Muscle layer of colon (tissue), 2 donors: Measurements from ENCODE around the gene VWA2.

ENCODE experiments used
- H3K27ac ChIP-seq: one replicate; pipeline ENCODE4 v1.7.0; 2013; ENCODE audit warnings: low read depth, mild to moderate bottlenecking, low read length, moderate library complexity
- H3K27me3 ChIP-seq, 2 donors: one replicate each; pipeline ENCODE4 v1.7.0; 2013; ENCODE audit warnings: low read length in 2 of 2, mild to moderate bottlenecking in 2 of 2; ENCODE audit not compliant: insufficient read depth in 2 of 2, control insufficient read depth in 1 of 2
- H3K36me3 ChIP-seq: one replicate; pipeline ENCODE4 v1.7.0; 2013; ENCODE audit warnings: mild to moderate bottlenecking, low read length; ENCODE audit not compliant: insufficient read depth
- H3K4me1 ChIP-seq: one replicate; pipeline ENCODE4 v1.7.0; 2013; ENCODE audit warnings: mild to moderate bottlenecking, low read length; ENCODE audit not compliant: insufficient read depth
- H3K4me3 ChIP-seq, 2 donors: one replicate each; pipeline ENCODE4 v1.7.0; 2013; ENCODE audit warnings: low read length in 2 of 2, low read depth in 1 of 2, mild to moderate bottlenecking in 1 of 2, moderate library complexity in 1 of 2
- H3K9ac ChIP-seq: one replicate; pipeline ENCODE4 v1.7.0; 2013; ENCODE audit warnings: low read length
- H3K9me3 ChIP-seq: one replicate; pipeline ENCODE4 v1.7.0; 2013; ENCODE audit warnings: mild to moderate bottlenecking, low read length
- donor health status: abdominal sarcoma.
- donor health status: Adenocarcinoma of cecum.

VWA2 gene, protein sequence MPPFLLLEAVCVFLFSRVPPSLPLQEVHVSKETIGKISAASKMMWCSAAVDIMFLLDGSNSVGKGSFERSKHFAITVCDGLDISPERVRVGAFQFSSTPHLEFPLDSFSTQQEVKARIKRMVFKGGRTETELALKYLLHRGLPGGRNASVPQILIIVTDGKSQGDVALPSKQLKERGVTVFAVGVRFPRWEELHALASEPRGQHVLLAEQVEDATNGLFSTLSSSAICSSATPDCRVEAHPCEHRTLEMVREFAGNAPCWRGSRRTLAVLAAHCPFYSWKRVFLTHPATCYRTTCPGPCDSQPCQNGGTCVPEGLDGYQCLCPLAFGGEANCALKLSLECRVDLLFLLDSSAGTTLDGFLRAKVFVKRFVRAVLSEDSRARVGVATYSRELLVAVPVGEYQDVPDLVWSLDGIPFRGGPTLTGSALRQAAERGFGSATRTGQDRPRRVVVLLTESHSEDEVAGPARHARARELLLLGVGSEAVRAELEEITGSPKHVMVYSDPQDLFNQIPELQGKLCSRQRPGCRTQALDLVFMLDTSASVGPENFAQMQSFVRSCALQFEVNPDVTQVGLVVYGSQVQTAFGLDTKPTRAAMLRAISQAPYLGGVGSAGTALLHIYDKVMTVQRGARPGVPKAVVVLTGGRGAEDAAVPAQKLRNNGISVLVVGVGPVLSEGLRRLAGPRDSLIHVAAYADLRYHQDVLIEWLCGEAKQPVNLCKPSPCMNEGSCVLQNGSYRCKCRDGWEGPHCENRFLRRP

DNA sequence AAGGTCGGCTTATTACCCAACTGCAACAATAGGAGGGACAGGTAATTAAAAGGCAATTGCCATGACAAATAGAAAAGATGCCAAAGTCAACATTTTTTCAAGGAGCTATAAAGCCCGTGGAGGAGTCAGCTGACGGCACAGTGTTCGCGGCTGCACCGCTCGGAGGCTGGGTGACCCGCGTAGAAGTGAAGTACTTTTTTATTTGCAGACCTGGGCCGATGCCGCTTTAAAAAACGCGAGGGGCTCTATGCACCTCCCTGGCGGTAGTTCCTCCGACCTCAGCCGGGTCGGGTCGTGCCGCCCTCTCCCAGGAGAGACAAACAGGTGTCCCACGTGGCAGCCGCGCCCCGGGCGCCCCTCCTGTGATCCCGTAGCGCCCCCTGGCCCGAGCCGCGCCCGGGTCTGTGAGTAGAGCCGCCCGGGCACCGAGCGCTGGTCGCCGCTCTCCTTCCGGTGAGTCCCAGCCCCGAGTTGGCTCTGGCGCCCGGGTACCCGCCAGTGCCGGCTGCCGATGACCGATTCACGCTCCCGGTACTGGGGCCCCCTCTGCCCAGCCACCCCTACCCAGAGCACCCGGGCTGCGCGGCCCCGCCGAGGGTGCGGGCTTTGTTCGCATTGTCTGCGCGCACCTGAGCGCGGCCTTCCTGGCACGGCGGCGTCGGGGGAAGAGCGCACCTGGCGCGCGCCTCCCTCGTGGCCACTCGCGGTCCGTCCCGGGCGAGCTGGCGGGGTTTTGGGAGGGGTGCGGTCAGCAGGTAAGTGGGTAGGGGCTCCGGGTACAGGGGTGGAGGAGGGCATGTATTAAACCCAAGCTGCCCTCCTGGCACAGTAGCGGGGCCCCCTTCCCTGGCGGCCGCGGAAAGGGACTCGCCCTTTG lies at the start of gene VWA2:
Gene VWA2 (plus strand): TSS at position 138 of the 877 bp plus-strand sequence. CDS start 9,460 bp downstream, outside the sequence.
- Histone ChIP-seq H3K9ac (no peak within 1 kb of the TSS), H3K4me3 (peak within 1 kb of the TSS in 1 of 2 donors; percentile 14), H3K4me1 (peaks cover 6% of the 10 kb centered on the region), H3K27me3 (peaks cover 26 to 39% of the 10 kb centered on the region in 2 donors), H3K9me3 (no peaks in the 10 kb centered on the region), H3K27ac (no peak within 1 kb of the TSS), H3K36me3 (no peaks in the 10 kb centered on the region)

DNA sequence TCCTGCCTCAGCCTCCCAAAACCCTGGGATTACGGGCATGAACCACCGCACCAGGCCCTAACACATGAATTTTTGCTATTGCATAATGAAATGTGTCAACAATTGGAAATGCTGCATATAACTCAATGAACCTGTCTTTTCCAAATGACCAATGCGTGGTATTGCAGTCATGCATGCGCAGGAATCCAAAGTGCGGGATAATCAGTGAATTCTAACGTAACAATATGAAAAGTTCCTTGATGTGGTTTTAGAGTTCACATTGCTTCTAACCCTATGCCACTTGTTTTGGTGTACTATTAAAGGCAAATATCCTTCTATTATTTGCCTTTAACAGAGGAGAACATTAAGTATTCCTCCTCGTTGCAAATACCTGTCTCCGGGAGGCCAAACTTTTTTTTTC lies 49.4 kb upstream of the VWA2 start:
- Histone ChIP-seq H3K9ac (no peak overlapping the region), H3K4me1 (no peaks in the 10 kb centered on the region), H3K4me3 (no peak overlapping the region), H3K36me3 (no peaks in the 10 kb centered on the region), H3K9me3 (no peaks in the 10 kb centered on the region), H3K27me3 (no peaks in the 10 kb centered on the region), H3K27ac (no peak overlapping the region)

DNA sequence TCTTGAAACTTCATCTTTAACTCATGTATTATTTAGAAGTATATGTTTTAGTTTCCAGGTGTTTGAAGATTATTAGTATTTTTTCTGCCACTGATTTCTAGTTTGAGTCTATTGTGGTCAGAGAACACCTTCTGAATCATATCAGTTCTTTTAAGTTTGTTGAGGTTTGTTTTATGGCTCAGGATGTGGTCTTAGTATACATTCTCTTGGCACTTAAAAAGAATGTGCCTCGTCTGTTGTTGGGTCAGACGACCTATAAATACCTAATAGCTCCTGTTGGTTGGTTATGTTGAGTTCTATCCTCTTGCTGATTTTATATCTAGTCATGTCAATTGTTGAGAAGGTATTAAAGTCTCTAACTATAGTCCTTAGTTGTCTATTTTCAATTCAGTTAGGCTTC lies 44.0 kb upstream of the VWA2 start:
- no peak overlapping the region for H3K4me3 ChIP-seq
- H3K36me3 ChIP-seq = no peaks in the 10 kb centered on the region
- H3K9me3 ChIP-seq = no peaks in the 10 kb centered on the region
- H3K27me3 ChIP-seq = no peaks in the 10 kb centered on the region
- no peak overlapping the region for H3K9ac ChIP-seq
- no peaks in the 10 kb centered on the region for H3K4me1 ChIP-seq
- no peak overlapping the region for H3K27ac ChIP-seq

DNA sequence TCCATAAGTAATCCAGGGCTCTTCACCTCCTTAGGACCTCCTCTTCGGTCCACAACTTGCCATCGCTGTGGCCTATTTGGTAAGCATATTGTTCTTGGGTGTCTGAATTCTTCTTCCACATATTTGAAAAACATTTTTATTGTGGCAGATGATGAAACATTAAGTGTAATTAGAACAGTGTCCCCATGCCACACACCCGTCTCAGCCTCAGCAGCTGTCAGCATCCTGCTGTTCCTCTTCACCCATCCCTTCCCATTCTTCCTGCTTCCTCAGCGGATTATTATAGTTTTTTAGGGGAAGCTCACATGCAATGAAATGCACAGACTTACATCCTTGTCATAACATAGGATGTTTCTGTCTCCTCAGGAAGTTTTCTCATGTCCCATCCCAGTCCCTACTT lies 39.8 kb upstream of the VWA2 start:
- no peaks in the 10 kb centered on the region for H3K36me3 ChIP-seq
- H3K9me3 ChIP-seq = no peaks in the 10 kb centered on the region
- H3K4me1 ChIP-seq = no peaks in the 10 kb centered on the region
- H3K9ac ChIP-seq = no peak overlapping the region
- H3K27ac ChIP-seq = no peak overlapping the region
- H3K27me3 ChIP-seq = no peaks in the 10 kb centered on the region
- H3K4me3 ChIP-seq = no peak overlapping the region

DNA sequence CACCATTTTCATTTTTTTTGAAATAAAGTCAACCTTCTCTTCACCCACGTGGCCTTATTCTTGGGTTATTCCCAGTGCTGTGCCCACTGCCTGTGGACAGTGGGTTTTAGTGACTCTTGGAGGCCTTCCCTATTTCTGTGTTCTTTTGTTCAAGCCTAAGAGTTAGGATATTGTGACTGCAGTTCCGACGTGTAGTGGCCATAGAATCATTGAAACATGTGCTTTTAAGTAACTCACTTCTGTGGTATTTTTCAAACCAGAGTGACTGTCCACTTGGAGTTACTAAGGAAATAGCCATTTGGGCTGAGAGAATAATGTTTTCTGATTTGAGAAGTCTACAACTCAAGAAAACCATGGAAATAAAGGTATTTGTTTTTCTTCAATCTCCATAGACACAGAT lies 36.2 kb upstream of the VWA2 start:
- Histone ChIP-seq H3K4me1 (no peaks in the 10 kb centered on the region), H3K27me3 (no peaks in the 10 kb centered on the region), H3K27ac (no peak overlapping the region), H3K9me3 (no peaks in the 10 kb centered on the region), H3K9ac (no peak overlapping the region), H3K36me3 (no peaks in the 10 kb centered on the region), H3K4me3 (no peak overlapping the region)

GRCh38 chr10:114206902-114207301 lies 32.2 kb upstream of the VWA2 start:
- no peak overlapping the region for H3K9ac ChIP-seq
- H3K27me3 ChIP-seq = no peaks in the 10 kb centered on the region
- no peak overlapping the region for H3K27ac ChIP-seq
- no peaks in the 10 kb centered on the region for H3K9me3 ChIP-seq
- no peaks in the 10 kb centered on the region for H3K36me3 ChIP-seq
- no peaks in the 10 kb centered on the region for H3K4me1 ChIP-seq
- H3K4me3 ChIP-seq = no peak overlapping the region

GRCh38 chr10:114207349-114207748 lies 31.7 kb upstream of the VWA2 start:
- no peaks in the 10 kb centered on the region for H3K36me3 ChIP-seq
- no peak overlapping the region for H3K9ac ChIP-seq
- no peaks in the 10 kb centered on the region for H3K9me3 ChIP-seq
- H3K27ac ChIP-seq = no peak overlapping the region
- no peaks in the 10 kb centered on the region for H3K27me3 ChIP-seq
- H3K4me1 ChIP-seq = no peaks in the 10 kb centered on the region
- no peak overlapping the region for H3K4me3 ChIP-seq

GRCh38 chr10:114208351-114208750 lies 30.7 kb upstream of the VWA2 start:
- H3K27me3 ChIP-seq = no peaks in the 10 kb centered on the region
- H3K4me3 ChIP-seq = no peak overlapping the region
- no peak overlapping the region for H3K9ac ChIP-seq
- no peak overlapping the region for H3K27ac ChIP-seq
- H3K4me1 ChIP-seq = no peaks in the 10 kb centered on the region
- H3K36me3 ChIP-seq = no peaks in the 10 kb centered on the region
- H3K9me3 ChIP-seq = no peaks in the 10 kb centered on the region

DNA sequence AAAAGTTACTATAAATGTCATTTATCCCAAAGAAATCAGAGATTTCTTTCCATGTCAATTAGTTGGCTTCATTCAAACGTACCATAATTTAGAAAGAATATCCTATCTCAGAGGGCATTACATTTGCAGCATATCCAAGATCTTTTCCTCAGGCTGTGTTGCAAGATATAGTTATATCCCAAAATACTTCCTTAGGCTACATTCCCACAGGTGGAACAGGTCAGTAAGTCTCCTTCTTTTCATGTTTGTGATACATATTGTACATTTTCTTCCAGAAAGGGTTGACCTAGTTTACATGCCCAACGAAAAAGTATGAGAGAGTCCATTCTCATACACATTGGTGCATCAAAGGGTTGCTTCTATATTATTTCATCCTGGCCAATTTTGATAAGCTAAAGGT lies 26.9 kb upstream of the VWA2 start:
- Histone ChIP-seq H3K9ac (no peak overlapping the region), H3K4me1 (no peaks in the 10 kb centered on the region), H3K27ac (no peak overlapping the region), H3K36me3 (no peaks in the 10 kb centered on the region), H3K27me3 (no peaks in the 10 kb centered on the region), H3K4me3 (no peak overlapping the region), H3K9me3 (no peaks in the 10 kb centered on the region)

DNA sequence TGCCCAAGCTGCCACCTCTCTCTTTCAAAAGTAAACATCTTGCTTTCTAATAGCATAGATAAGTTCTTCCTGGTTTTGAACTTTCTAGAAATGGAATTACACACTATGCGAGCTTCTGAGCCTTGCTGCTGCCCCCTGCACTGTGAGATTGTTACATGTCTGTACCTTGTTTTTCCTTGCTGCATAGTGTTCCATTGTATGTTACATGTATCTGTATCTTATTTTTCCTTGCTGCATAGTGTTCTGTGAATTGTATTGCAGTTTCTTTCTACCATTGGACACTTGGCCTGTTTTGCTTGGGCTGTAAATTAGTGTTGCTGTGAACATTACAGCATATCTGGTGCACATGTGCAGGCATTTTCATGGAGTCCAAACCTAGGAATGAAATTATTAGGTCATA lies 24.0 kb upstream of the VWA2 start:
- Histone ChIP-seq H3K4me1 (no peaks in the 10 kb centered on the region), H3K4me3 (no peak overlapping the region), H3K27me3 (no peaks in the 10 kb centered on the region), H3K27ac (no peak overlapping the region), H3K36me3 (no peaks in the 10 kb centered on the region), H3K9ac (no peak overlapping the region), H3K9me3 (no peaks in the 10 kb centered on the region)

- Histone ChIP-seq H3K9me3 (no peaks in the 10 kb centered on the region), H3K27ac (no peak overlapping the region), H3K27me3 (no peaks in the 10 kb centered on the region), H3K9ac (no peak overlapping the region), H3K4me1 (no peaks in the 10 kb centered on the region), H3K36me3 (no peaks in the 10 kb centered on the region), H3K4me3 (no peak overlapping the region)
Observed at GRCh38 chr10:114220281-114220680, 18.8 kb upstream of the VWA2 start.
